ENCODE measurements around the gene AGAP1.

AGAP1 gene

GRCh38 chr2:235638541-235639427, 144.9 kb downstream of the AGAP1 start:
- no peak for DNase-seq (ENCODE audit: low read depth)

GRCh38 chr2:235639428-235639773, 145.6 kb downstream of the AGAP1 start:
- DNase-seq (ENCODE audit: low read depth): peak; percentile 90

- DNase-seq (ENCODE audit: low read depth): no peak
Observed at GRCh38 chr2:235639885-235640284, 146.0 kb downstream of the AGAP1 start.

GRCh38 chr2:235640377-235640776, 146.5 kb downstream of the AGAP1 start:
- DNase-seq (ENCODE audit: low read depth): no peak

- peak; percentile 47 for DNase-seq (ENCODE audit: low read depth)
Observed at GRCh38 chr2:235640926-235641723, 147.3 kb downstream of the AGAP1 start.

GRCh38 chr2:235641956-235642355, 148.1 kb downstream of the AGAP1 start:
- no peak for DNase-seq (ENCODE audit: low read depth)

GRCh38 chr2:235642446-235643098, 148.7 kb downstream of the AGAP1 start:
- peak; percentile 62 for DNase-seq (ENCODE audit: low read depth)

- DNase-seq (ENCODE audit: low read depth): no peak
Observed at GRCh38 chr2:235643680-235644511, 150.1 kb downstream of the AGAP1 start.

- no peak for DNase-seq (ENCODE audit: low read depth)
Observed at GRCh38 chr2:235647264-235647663, 153.4 kb downstream of the AGAP1 start.

- DNase-seq (ENCODE audit: low read depth): peak; percentile 20
Observed at GRCh38 chr2:235647877-235648276, 154.0 kb downstream of the AGAP1 start.

- DNase-seq (ENCODE audit: low read depth): no peak
Observed at GRCh38 chr2:235649418-235649817, 155.6 kb downstream of the AGAP1 start.

- no peak for DNase-seq (ENCODE audit: low read depth)
Observed at GRCh38 chr2:235651643-235652042, 157.8 kb downstream of the AGAP1 start.

GRCh38 chr2:235654103-235654813, 160.4 kb downstream of the AGAP1 start:
- peak; percentile 70 for DNase-seq (ENCODE audit: low read depth)

GRCh38 chr2:235658351-235659174, 164.7 kb downstream of the AGAP1 start:
- no peak for DNase-seq (ENCODE audit: low read depth)

GRCh38 chr2:235659767-235660322, 166.0 kb downstream of the AGAP1 start:
- peak; percentile 93 for DNase-seq (ENCODE audit: low read depth)

GRCh38 chr2:235660484-235661082, 166.7 kb downstream of the AGAP1 start:
- DNase-seq (ENCODE audit: low read depth): peak; percentile 22

- peak; percentile 26 for DNase-seq (ENCODE audit: low read depth)
Observed at GRCh38 chr2:235661167-235661937, 167.5 kb downstream of the AGAP1 start.

GRCh38 chr2:235661952-235662351, 168.1 kb downstream of the AGAP1 start:
- no peak for DNase-seq (ENCODE audit: low read depth)

GRCh38 chr2:235663875-235664274, 170.0 kb downstream of the AGAP1 start:
- no peak for DNase-seq (ENCODE audit: low read depth)

Data from EH (cell line).